Measurements from ENCODE around the gene NR1I2.

- TF ChIP-seq CTCF (IDR thresholded peaks at IDR 0.05; ENCODE audit: low read depth, low read length, poor library complexity, severe bottlenecking) (no peak), EZH2phosphoT487 (IDR thresholded peaks at IDR 0.05; ENCODE audit: borderline replicate concordance, low read length) (no peak)
Measured at GRCh38 chr3:119831941-119832371, 50.1 kb downstream of the NR1I2 start.
